ENCODE data around the gene STRIT1. TPM values are rescaled to one million over a fixed set of nuclear protein-coding genes. Genes with fewer than 3 reads are reported as not detected.

The STRIT1 gene
- polyA plus RNA-seq, 2 of the 4 experiments (the other 2 are of a cell fraction): not detected

DNA sequence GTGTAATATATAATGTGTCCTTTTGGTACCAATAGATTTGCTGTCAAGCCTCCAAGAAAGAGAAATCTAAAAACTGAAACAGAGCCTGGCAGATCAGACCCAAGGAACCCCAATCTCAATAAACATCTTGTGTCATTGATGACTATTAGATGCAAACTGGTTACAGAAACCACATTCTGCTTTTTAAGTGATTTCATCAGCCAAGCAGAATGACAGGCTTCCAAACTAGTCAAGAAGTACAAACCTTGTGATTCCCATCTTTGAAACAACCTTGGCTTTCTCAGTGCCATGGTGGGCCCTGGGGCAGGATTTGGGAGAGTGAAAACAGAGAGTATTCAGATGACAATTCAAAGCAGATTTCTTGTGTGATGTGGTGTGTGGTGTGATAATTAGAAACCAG lies 45.6 kb upstream of the STRIT1 start (continued):
- TF ChIP-seq EHMT2 (IDR thresholded peaks at IDR 0.05; ENCODE audit: low read depth) (no peak), MAZ (IDR thresholded peaks at IDR 0.05; ENCODE audit: borderline replicate concordance, low read depth, low read length) (no peak), HMGXB4 (CRISPR knock-in tag; IDR thresholded peaks at IDR 0.05; ENCODE audit: borderline replicate concordance) (no peak), FOXS1 (CRISPR knock-in tag; IDR thresholded peaks at IDR 0.05) (no peak), GATA3 (IDR thresholded peaks at IDR 0.05; ENCODE audit: borderline replicate concordance) (no peak)

DNA sequence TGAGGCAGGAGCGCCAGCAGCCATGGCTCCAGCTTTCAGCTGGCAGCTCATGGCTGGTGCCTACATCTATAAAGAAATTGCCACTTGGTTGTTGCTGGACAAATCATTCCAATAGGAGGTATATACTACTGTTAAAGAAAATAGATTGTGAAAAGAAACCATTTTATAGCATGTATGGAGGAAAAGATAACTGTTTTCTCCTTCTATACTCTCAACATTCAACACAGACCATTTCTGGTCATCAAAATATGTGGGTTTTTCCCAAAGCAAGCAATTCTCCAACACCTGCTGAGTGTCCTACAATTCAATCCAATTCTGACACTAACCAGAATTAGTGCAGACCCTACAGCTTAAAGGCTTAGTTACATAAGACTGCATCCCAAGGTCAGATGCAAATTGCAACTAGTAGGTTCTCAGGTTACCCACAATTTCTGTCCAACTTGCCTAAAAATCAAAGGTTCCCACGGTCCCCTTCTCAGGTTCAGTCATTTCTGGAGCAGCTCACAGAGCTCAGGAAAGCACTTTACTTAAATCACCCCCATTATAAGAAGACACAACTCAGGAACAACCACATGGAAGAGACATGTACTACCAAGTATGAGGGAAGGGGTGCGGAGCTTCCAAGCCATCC lies 42.4 kb upstream of the STRIT1 start:
- FAIRE-seq (no peak), ATAC-seq (no peak), DNase-seq (ENCODE audit: low read depth in 1 of 2, low spot score in 1 of 2) (no peak)
- Histone ChIP-seq H3K4me2 (no peak overlapping the region), H3K4me1 (no peaks in the 10 kb centered on the region), H3K9me3 (no peaks in the 10 kb centered on the region), H3K27ac (no peak overlapping the region), H3K4me3 (no peak overlapping the region)
- TF ChIP-seq HOXB5 (CRISPR knock-in tag; IDR thresholded peaks at IDR 0.05) (no peak), SMC3 (IDR thresholded peaks at IDR 0.05) (no peak), ZSCAN20 (CRISPR knock-in tag; IDR thresholded peaks at IDR 0.05) (no peak), MYC (IDR thresholded peaks at IDR 0.05; ENCODE audit: borderline replicate concordance, low read length) (no peak), ZNF302 (CRISPR knock-in tag; IDR thresholded peaks at IDR 0.05) (no peak), CBX8 (IDR thresholded peaks at IDR 0.05) (no peak), RAD21 (conservative IDR thresholded peaks at IDR 0.05 in 1 of 2, IDR thresholded peaks at IDR 0.05 in 1 of 2) (no peak), MAFK (IDR thresholded peaks at IDR 0.05; ENCODE audit: partially characterized antibody) (no peak), KDM1A (IDR thresholded peaks at IDR 0.05; ENCODE audit: low read depth) (no peak), NR3C1 (IDR thresholded peaks at IDR 0.05) (no peak), JUN (IDR thresholded peaks at IDR 0.05) (no peak), FOSB (CRISPR knock-in tag; IDR thresholded peaks at IDR 0.05) (no peak), ZFP36 (IDR thresholded peaks at IDR 0.05; ENCODE audit: borderline replicate concordance, partially characterized antibody) (no peak), ZC3H11A (IDR thresholded peaks at IDR 0.05) (no peak), CBX2 (IDR thresholded peaks at IDR 0.05; ENCODE audit: borderline replicate concordance, low read depth) (no peak), HDAC2 (IDR thresholded peaks at IDR 0.05) (no peak), RFX5 (IDR thresholded peaks at IDR 0.05) (no peak), MAX (IDR thresholded peaks at IDR 0.05) (no peak)
- TF ChIP-seq, protein P1, sequence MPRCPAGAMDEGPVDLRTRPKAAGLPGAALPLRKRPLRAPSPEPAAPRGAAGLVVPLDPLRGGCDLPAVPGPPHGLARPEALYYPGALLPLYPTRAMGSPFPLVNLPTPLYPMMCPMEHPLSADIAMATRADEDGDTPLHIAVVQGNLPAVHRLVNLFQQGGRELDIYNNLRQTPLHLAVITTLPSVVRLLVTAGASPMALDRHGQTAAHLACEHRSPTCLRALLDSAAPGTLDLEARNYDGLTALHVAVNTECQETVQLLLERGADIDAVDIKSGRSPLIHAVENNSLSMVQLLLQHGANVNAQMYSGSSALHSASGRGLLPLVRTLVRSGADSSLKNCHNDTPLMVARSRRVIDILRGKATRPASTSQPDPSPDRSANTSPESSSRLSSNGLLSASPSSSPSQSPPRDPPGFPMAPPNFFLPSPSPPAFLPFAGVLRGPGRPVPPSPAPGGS (IDR thresholded peaks at IDR 0.05): no peak
- TF ChIP-seq, protein P2, sequence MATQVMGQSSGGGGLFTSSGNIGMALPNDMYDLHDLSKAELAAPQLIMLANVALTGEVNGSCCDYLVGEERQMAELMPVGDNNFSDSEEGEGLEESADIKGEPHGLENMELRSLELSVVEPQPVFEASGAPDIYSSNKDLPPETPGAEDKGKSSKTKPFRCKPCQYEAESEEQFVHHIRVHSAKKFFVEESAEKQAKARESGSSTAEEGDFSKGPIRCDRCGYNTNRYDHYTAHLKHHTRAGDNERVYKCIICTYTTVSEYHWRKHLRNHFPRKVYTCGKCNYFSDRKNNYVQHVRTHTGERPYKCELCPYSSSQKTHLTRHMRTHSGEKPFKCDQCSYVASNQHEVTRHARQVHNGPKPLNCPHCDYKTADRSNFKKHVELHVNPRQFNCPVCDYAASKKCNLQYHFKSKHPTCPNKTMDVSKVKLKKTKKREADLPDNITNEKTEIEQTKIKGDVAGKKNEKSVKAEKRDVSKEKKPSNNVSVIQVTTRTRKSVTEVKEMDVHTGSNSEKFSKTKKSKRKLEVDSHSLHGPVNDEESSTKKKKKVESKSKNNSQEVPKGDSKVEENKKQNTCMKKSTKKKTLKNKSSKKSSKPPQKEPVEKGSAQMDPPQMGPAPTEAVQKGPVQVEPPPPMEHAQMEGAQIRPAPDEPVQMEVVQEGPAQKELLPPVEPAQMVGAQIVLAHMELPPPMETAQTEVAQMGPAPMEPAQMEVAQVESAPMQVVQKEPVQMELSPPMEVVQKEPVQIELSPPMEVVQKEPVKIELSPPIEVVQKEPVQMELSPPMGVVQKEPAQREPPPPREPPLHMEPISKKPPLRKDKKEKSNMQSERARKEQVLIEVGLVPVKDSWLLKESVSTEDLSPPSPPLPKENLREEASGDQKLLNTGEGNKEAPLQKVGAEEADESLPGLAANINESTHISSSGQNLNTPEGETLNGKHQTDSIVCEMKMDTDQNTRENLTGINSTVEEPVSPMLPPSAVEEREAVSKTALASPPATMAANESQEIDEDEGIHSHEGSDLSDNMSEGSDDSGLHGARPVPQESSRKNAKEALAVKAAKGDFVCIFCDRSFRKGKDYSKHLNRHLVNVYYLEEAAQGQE (IDR thresholded peaks at IDR 0.05): no peak
- 57% methylated on average over 3 of the region's 3 CpGs for WGBS (ENCODE audit: missing lambda C conversion rate)
- CTCF ChIA-PET: interaction anchor here (1.2 kb wide), 1 partner anchor 12 kb away, joined by 4 read pairs; no protein-coding TSS in a partner anchor
- POLR2A ChIA-PET: interaction anchor here (0.6 kb wide), 1 partner anchor 375 kb away, joined by 3 read pairs; no protein-coding TSS in a partner anchor
